Activated CD4-positive, alpha-beta T cell treated with anti-CD3 and anti-CD28 coated beads, Interleukin-2, Interleukin-6, amounts not matched to agents 100 ng/mL and 50 ng/mL, durations not matched to agents 16 hours and 8 hours (primary cell): ENCODE results near the gene DAP.
"Not testable (repeated sequence)": the region's sequence is repeated elsewhere in the genome, so short reads cannot be mapped to it uniquely, and the experiment has no call there.

Source experiments
- DNase-seq: peaks from one replicate; pipeline ENCODE4 v3.0.0-alpha.2; 2020

DAP gene

GRCh38 chr5:10761185-10761932 lies at the start of gene DAP:
Gene DAP, minus strand, starts transcription at chr5:10761234. Its CDS starts 166 bp downstream, at chr5:10761068.
- peak; percentile 94 for DNase-seq

- DNase-seq = no peak
Measured at GRCh38 chr5:10808347-10809226, 47.6 kb upstream of the DAP start.

- DNase-seq = no peak
Measured at GRCh38 chr5:10801931-10802666, 41.1 kb upstream of the DAP start.

- no peak for DNase-seq
Measured at GRCh38 chr5:10800852-10801251, 39.8 kb upstream of the DAP start.

GRCh38 chr5:10797261-10797660 lies 36.2 kb upstream of the DAP start:
- no peak for DNase-seq

- DNase-seq = no peak
Measured at GRCh38 chr5:10793785-10794184, 32.8 kb upstream of the DAP start.

- no peak for DNase-seq
Measured at GRCh38 chr5:10792336-10792735, 31.3 kb upstream of the DAP start.

GRCh38 chr5:10789726-10790125 lies 28.7 kb upstream of the DAP start:
- DNase-seq = no peak

- DNase-seq = no peak
Measured at GRCh38 chr5:10789021-10789420, 28.0 kb upstream of the DAP start.

- no peak for DNase-seq
Measured at GRCh38 chr5:10788358-10788757, 27.3 kb upstream of the DAP start.

- DNase-seq = no peak
Measured at GRCh38 chr5:10786835-10787234, 25.8 kb upstream of the DAP start.

GRCh38 chr5:10780208-10780607 lies 19.2 kb upstream of the DAP start:
- DNase-seq = not testable (repeated sequence)

- no peak for DNase-seq
Measured at GRCh38 chr5:10779592-10779991, 18.6 kb upstream of the DAP start.

GRCh38 chr5:10778179-10778910 lies 17.3 kb upstream of the DAP start:
- no peak for DNase-seq

GRCh38 chr5:10775646-10776045 lies 14.6 kb upstream of the DAP start:
- DNase-seq = no peak

- no peak for DNase-seq
Measured at GRCh38 chr5:10772901-10773585, 12.0 kb upstream of the DAP start.

- no peak for DNase-seq
Measured at GRCh38 chr5:10768328-10768899, 7.4 kb upstream of the DAP start.

GRCh38 chr5:10762776-10763500 lies 1.9 kb upstream of the DAP start:
- no peak for DNase-seq

GRCh38 chr5:10761933-10762775 lies 1.1 kb upstream of the DAP start:
- DNase-seq = no peak

GRCh38 chr5:10760921-10761184 lies 181 bp downstream of the DAP start:
- no peak for DNase-seq
